Common myeloid progenitor, CD34-positive (primary cell): ENCODE data around the gene MKI67. TPM values are rescaled to one million over a fixed set of nuclear protein-coding genes. Genes with fewer than 3 reads are reported as not detected.

Source experiments
- CTCF ChIA-PET: fragments of 350-600 bp; sonication (Branson Sonifier 250); formaldehyde crosslinking; loops from one replicate; lab custom pipeline; 2021; ENCODE audit warnings: antibody characterized with exemption; lab: Charles Lee
- POLR2A ChIA-PET: fragments of 350-600 bp; sonication (Branson Sonifier 250); formaldehyde crosslinking; loops from one replicate; lab custom pipeline; 2021; ENCODE audit warnings: antibody characterized with exemption; lab: Charles Lee
- DNase-seq, 3 donors: peaks; one replicate each; pipeline versions ENCODE4 v3.0.0 to v3.0.0-alpha.2; 2013
- H3K27ac ChIP-seq, 2 experiments: 1 replicate in 1 of 2; 2 replicates in 1 of 2; pipeline ENCODE4 v1.7.0; 2013; ENCODE audit warnings: inconsistent platforms in 2 of 2, low read length in 2 of 2, mild to moderate bottlenecking in 2 of 2, low read depth in 1 of 2, moderate library complexity in 1 of 2; ENCODE audit not compliant: severe bottlenecking in 2 of 2, insufficient read depth in 1 of 2, poor library complexity in 1 of 2
- H3K27me3 ChIP-seq, 5 experiments: replicated peaks in 2 of 5; 1 replicate in 3 of 5; 2 replicates in 2 of 5; pipeline versions ENCODE4 v1.6.1 to v1.7.0; 2013; ENCODE audit warnings: low read length in 4 of 5, mild to moderate bottlenecking in 2 of 5, moderate library complexity in 2 of 5, inconsistent platforms in 1 of 5; ENCODE audit not compliant: insufficient read depth in 5 of 5, control insufficient read depth in 4 of 5
- H3K36me3 ChIP-seq, 4 experiments: 1 replicate in 2 of 4; 2 replicates in 2 of 4; pipeline versions ENCODE4 v1.6.1 to v1.7.0; 2013; ENCODE audit warnings: low read length in 3 of 4, control low read depth in 1 of 4, mild to moderate bottlenecking in 1 of 4; ENCODE audit not compliant: control insufficient read depth in 4 of 4, insufficient read depth in 4 of 4
- H3K4me1 ChIP-seq, 4 experiments: 1 replicate in 3 of 4; 2 replicates in 1 of 4; pipeline versions ENCODE4 v1.6.1 to v1.7.1; 2013; ENCODE audit warnings: low read length in 3 of 4, mild to moderate bottlenecking in 3 of 4, control low read depth in 1 of 4, inconsistent platforms in 1 of 4, moderate library complexity in 1 of 4; ENCODE audit not compliant: control insufficient read depth in 4 of 4, insufficient read depth in 4 of 4; ENCODE audit errors: control extremely low read depth in 1 of 4
- H3K4me3 ChIP-seq, 7 experiments: 1 replicate in 4 of 7; 2 replicates in 3 of 7; pipeline versions ENCODE4 v1.5.1 to v1.7.0; 2013; ENCODE audit warnings: mild to moderate bottlenecking in 7 of 7, low read length in 6 of 7, moderate library complexity in 6 of 7, inconsistent platforms in 2 of 7, low read depth in 2 of 7, control low read depth in 1 of 7; ENCODE audit not compliant: insufficient read depth in 4 of 7, control insufficient read depth in 1 of 7; ENCODE audit errors: extremely low read depth in 1 of 7
- H3K9me3 ChIP-seq, 5 experiments: 1 replicate in 4 of 5; 2 replicates in 1 of 5; pipeline versions ENCODE4 v1.6.1 to v1.7.1; 2013; ENCODE audit warnings: low read length in 4 of 5, mild to moderate bottlenecking in 2 of 5, inconsistent platforms in 1 of 5, low read depth in 1 of 5, moderate library complexity in 1 of 5; ENCODE audit not compliant: control insufficient read depth in 4 of 5, insufficient read depth in 2 of 5; ENCODE audit errors: control extremely low read depth in 1 of 5
- WGBS: methylation state at CpG from one replicate; pipeline ENCODE4 v1.1.5; 2013; ENCODE audit not compliant: insufficient coverage; 5-methylcytosine and 5-hydroxymethylcytosine counted together
- polyA plus RNA-seq: library from polyadenylated mRNA; unstranded; fragments of 120-200 nt; gene quantifications from one replicate; pipeline ENCODE4 v1.2.1, GENCODE V29; 2013

The MKI67 gene, protein sequence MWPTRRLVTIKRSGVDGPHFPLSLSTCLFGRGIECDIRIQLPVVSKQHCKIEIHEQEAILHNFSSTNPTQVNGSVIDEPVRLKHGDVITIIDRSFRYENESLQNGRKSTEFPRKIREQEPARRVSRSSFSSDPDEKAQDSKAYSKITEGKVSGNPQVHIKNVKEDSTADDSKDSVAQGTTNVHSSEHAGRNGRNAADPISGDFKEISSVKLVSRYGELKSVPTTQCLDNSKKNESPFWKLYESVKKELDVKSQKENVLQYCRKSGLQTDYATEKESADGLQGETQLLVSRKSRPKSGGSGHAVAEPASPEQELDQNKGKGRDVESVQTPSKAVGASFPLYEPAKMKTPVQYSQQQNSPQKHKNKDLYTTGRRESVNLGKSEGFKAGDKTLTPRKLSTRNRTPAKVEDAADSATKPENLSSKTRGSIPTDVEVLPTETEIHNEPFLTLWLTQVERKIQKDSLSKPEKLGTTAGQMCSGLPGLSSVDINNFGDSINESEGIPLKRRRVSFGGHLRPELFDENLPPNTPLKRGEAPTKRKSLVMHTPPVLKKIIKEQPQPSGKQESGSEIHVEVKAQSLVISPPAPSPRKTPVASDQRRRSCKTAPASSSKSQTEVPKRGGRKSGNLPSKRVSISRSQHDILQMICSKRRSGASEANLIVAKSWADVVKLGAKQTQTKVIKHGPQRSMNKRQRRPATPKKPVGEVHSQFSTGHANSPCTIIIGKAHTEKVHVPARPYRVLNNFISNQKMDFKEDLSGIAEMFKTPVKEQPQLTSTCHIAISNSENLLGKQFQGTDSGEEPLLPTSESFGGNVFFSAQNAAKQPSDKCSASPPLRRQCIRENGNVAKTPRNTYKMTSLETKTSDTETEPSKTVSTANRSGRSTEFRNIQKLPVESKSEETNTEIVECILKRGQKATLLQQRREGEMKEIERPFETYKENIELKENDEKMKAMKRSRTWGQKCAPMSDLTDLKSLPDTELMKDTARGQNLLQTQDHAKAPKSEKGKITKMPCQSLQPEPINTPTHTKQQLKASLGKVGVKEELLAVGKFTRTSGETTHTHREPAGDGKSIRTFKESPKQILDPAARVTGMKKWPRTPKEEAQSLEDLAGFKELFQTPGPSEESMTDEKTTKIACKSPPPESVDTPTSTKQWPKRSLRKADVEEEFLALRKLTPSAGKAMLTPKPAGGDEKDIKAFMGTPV (N-terminal part only)
- polyA plus RNA-seq = 2.7 TPM

GRCh38 chr10:128125944-128126764 is at the start of gene MKI67:
Gene MKI67, minus strand, starts transcription at chr10:128126423. Its CDS starts 756 bp downstream, at chr10:128125667.
- Histone ChIP-seq H3K4me3 (peak within 1 kb of the TSS; percentile 77 to 89 (median 85)), H3K9me3 (no peaks in the 10 kb centered on the region), H3K4me1 (peaks cover 2 to 36% (median 24%) of the 10 kb centered on the region in 4 experiments), H3K27ac (peak within 1 kb of the TSS in 1 of 2 experiments; percentile 34), H3K36me3 (peaks cover 0 to 15% (median 2%) of the 10 kb centered on the region in 4 experiments), H3K27me3 (no peaks in the 10 kb centered on the region)
- peak; percentile 91 to 96 (median 95) for DNase-seq
- ChIA-PET CTCF (interaction anchor here (1.0 to 1.4 kb wide), 4 partner anchors 9 to 25 kb away, joined by 3 to 5 read pairs (median 4); no protein-coding TSS in a partner anchor), POLR2A (no interaction called here)
- 0% methylated on average over 64 of the region's 95 CpGs for WGBS

DNA sequence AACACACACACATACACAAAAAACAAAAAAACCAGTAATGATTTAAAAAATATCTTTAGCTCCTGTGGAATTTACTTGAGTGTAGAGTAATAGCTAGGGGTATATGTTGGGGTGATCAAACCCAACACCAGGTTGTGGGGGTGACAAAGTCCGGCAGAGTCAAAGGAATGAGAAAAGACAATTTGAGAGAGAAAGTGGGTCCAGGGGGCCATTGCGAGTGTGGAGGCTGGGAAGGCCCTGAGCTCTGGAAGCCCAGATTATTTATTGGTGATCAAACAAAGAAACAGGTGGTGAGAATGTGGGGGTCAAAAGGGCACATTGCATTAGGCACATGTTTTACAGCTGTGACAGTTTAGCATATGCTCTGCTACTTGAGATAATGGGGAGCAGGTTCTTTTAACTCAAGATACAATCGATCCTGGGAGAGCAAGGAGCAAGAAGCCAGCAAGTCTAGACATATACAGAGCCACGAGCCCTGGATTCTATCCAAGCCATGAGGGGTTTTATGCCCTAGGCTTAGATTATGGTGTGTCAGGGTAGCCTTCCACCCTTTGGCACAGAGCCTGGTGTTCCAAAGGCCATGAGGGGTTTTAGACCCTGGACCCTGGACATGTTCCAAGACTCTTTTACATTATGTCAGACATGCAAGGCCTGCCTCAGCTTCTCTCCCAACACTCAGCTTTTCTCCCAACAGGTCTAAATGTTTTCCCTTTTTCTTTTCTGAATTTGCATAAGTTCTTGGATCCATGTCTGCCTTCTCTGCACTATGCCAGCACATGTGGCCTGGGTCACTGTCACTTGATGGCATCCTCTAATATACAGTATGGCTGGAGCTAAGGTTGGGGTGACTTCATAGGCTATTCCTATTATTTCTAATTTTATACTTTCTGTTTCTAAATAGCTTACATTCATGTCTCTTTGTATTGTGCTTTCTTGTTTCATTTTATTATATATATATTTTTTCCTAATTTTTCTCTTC is 48.6 kb upstream of the MKI67 start:
- CTCF ChIA-PET = interaction anchor here (1.2 to 2.6 kb wide), 3 partner anchors 18 to 37 kb away, joined by 3 to 8 read pairs (median 4); no protein-coding TSS in a partner anchor
- 98% methylated on average over 4 of the region's 4 CpGs for WGBS

GRCh38 chr10:128173386-128173785 is 47.2 kb upstream of the MKI67 start:
- POLR2A ChIA-PET = no interaction called here
- CTCF ChIA-PET = interaction anchor here (1.4 to 1.6 kb wide), 2 partner anchors 8 to 23 kb away, joined by 4 to 5 read pairs; no protein-coding TSS in a partner anchor
- peaks cover 3 to 21% (median 17%) of the 10 kb centered on the region in 5 experiments for H3K9me3 ChIP-seq

More for the DNA sequence above, 48.6 kb upstream of the MKI67 start:
- peak in 1 of 3 donors; percentile 16 for DNase-seq
- Histone ChIP-seq H3K27ac (no peak overlapping the region), H3K4me1 (peaks cover 0 to under 1% (median 0%) of the 10 kb centered on the region in 4 experiments), H3K36me3 (no peaks in the 10 kb centered on the region), H3K27me3 (peaks cover 0 to 6% (median 2%) of the 10 kb centered on the region in 5 experiments), H3K9me3 (peaks cover 3 to 21% (median 17%) of the 10 kb centered on the region in 5 experiments), H3K4me3 (no peak overlapping the region)
- POLR2A ChIA-PET = no interaction called here

DNA sequence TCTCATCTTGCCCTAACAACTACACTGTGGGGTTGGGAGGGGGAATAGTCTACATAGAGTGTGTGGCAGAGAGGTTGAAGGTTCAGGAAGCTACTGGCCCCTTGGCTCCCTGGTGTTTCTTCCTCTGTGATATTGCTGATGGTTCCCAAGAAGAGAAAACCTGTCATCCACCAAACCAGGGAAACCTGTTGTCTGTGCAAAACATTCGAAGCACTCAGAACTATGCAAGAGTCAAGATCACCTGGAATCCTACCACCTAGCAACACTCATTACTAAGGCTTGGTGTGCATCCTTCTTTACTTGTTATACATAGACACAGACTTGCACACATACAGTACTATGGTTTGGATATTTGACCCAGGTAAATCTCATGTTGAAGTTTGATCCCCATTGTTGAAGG is 46.5 kb upstream of the MKI67 start:
- Histone ChIP-seq H3K36me3 (no peaks in the 10 kb centered on the region), H3K27ac (no peak overlapping the region), H3K9me3 (peaks cover 3 to 21% (median 17%) of the 10 kb centered on the region in 5 experiments), H3K4me1 (no peaks in the 10 kb centered on the region), H3K4me3 (no peak overlapping the region), H3K27me3 (peaks cover 0 to 17% (median 7%) of the 10 kb centered on the region in 5 experiments)
- CTCF ChIA-PET = interaction anchor here (1.4 to 1.6 kb wide), 2 partner anchors 9 to 22 kb away, joined by 4 to 5 read pairs; no protein-coding TSS in a partner anchor
- POLR2A ChIA-PET = no interaction called here
- WGBS = no CpG with 5 or more reads among the region's 1 CpG
- DNase-seq = no peak

More at GRCh38 chr10:128173386-128173785, 47.2 kb upstream of the MKI67 start:
- no peaks in the 10 kb centered on the region for H3K4me1 ChIP-seq
- no peaks in the 10 kb centered on the region for H3K36me3 ChIP-seq
- no peak overlapping the region for H3K4me3 ChIP-seq
- H3K27ac ChIP-seq = no peak overlapping the region
- WGBS = no CpG with 5 or more reads among the region's 1 CpG
- peaks cover 0 to 17% (median 7%) of the 10 kb centered on the region in 5 experiments for H3K27me3 ChIP-seq
- DNase-seq = no peak

- POLR2A ChIA-PET = no interaction called here
- 79% methylated on average over 8 of the region's 8 CpGs for WGBS
These were observed 43.7 kb upstream of the MKI67 start for GRCh38 chr10:128169811-128170379.

More at GRCh38 chr10:128169811-128170379, 43.7 kb upstream of the MKI67 start:
- no peak for DNase-seq
- peaks cover 0 to 19% (median 7%) of the 10 kb centered on the region in 5 experiments for H3K27me3 ChIP-seq
- no peak overlapping the region for H3K27ac ChIP-seq
- no peak overlapping the region for H3K4me3 ChIP-seq
- H3K36me3 ChIP-seq = no peaks in the 10 kb centered on the region
- H3K9me3 ChIP-seq = peaks cover 3 to 18% (median 12%) of the 10 kb centered on the region in 5 experiments
- no peaks in the 10 kb centered on the region for H3K4me1 ChIP-seq
- CTCF ChIA-PET = interaction anchor here (1.2 to 2.1 kb wide), 3 partner anchors 9 to 15 kb away, joined by 3 to 12 read pairs (median 5); no protein-coding TSS in a partner anchor
